Fibroblast of skin of left quadriceps (primary cell): ENCODE results near the gene CDIPT.

Experiments
- DNase-seq, 2 experiments: peaks; one replicate each; pipeline ENCODE4 v3.0.0-alpha.2; 2013; ENCODE audit warnings: low read depth in 2 of 2

Gene CDIPT

GRCh38 chr16:29830774-29831173 lies 32.3 kb downstream of the CDIPT start:
- DNase-seq = no peak

GRCh38 chr16:29826342-29826695 lies 36.7 kb downstream of the CDIPT start:
- no peak for DNase-seq

DNA sequence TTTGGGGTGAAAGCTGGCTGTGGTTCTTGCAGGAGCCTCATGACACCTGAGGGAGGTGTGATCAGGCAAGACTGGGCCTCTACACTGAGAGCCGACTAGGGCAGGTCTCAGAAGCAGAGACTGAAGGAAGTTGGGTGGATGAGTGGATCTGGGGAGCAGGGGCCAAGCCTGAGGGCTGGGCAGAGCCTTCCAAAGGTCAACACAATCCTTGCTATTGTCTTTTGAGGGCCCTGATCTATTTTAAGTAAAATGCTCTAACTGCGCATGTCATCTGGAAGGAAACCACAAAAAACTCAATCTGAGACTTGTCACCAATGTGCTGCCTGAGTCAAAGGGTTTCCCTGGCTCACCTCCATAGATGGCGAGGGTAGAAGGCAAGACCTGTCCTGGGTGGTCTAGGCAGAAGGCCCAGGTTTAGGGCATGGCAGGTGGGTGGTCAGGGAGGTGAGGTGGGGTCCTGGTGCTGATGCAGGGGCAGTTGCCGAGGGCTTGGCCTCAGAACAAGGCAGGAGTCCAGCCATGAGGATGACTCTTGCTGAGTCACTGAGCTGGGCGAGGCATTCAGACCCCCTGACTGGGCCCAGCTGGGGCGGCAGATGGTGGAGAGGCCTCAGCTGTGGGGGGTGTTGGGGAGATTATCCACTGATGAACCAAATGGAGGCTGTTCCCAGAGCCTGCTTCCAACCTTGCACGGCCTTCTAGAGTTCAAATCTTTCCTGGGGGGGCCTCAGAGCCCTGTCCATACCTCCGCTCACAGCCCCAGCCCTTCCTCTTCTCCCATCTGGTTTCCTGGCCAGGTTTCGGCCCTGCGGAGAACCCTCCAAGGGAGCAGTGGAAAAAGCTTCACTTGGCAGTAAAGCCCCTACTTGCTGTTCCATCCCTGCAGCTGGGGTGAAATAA lies 37.6 kb downstream of the CDIPT start:
- DNase-seq = peak in 1 of 2 experiments; percentile 45

GRCh38 chr16:29824589-29825144 lies 38.4 kb downstream of the CDIPT start:
- peak in 1 of 2 experiments; percentile 47 for DNase-seq

DNA sequence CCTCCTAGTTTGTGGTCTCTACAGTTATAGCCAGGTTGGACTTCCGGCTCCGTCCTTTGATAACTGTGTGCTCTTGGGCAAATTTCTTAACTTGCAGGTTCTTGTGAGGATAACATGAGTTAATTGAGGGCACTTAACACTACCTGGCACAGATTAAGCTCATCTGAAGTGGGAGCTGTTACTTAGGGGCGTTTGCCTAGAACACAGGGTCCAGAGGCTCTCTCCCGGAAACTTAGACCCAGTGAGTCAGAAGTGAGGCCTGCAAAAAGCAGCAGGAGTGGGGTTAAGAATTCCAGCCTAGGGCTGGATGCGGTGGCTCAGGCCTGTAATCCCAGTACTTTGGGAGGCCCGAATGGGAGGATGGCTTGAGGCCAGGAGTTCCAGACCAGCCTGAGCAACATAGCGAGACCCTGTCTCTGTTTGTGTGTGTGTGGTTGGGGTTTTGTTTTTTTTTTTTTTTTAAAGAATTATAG lies 41.3 kb downstream of the CDIPT start:
- peak in 1 of 2 experiments; percentile 52 for DNase-seq

DNA sequence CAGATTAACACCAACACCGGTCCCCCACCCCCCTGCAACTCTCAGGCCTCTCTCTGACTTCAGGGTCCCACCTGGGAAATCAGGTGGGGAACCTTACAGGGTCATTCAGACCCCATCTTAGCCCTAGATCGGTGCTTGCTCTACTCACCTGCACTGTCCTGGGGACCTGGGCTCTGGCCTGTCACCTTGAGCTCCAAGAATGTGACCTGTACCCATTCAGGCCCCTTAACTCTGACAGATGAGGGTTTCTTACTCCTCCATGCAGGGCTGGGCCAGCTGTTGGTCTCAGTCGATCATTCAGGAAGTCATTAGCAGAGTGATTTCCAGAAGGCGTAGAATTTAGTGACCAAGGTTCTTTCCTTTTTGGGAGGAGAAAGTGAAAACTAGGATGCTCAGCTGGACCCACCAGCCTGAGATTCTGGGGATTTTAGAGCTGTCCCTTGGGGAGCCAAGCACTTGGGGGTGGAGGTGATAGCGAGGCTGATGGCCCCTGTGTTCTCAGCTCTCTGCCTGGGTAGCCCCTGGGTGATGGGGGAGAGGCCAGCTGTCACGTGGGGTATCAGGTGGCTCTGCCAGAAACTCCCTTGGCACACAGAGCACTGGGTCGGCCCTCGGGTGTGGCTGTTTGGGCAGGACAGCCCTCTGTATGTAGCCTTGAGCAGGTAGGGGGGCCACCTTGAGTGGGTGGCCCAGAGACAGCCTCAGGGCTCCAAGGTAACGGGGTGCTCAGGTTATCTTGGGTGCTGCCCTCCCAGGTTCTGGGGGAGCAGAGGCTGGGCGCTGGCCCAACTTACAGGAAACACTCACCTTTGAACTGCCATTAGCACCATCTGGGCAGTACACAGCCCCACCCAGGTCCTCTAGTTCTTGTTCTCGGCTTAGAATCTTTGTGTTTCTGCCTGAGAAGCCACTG lies 42.0 kb downstream of the CDIPT start:
- no peak for DNase-seq

GRCh38 chr16:29820271-29820701 lies 42.7 kb downstream of the CDIPT start, which contains the start of gene MVP:
TSS of gene MVP (plus strand) at chr16:29820462. CDS start at chr16:29830550, 10,088 bp downstream.
- peak in 1 of 2 experiments; percentile 46 for DNase-seq

- DNase-seq = no peak
Observed at GRCh38 chr16:29819506-29819905, 43.5 kb downstream of the CDIPT start.

- DNase-seq = no peak
Observed at GRCh38 chr16:29818082-29818481, 44.9 kb downstream of the CDIPT start.

GRCh38 chr16:29816694-29817441 lies 46.2 kb downstream of the CDIPT start:
- no peak for DNase-seq

DNA sequence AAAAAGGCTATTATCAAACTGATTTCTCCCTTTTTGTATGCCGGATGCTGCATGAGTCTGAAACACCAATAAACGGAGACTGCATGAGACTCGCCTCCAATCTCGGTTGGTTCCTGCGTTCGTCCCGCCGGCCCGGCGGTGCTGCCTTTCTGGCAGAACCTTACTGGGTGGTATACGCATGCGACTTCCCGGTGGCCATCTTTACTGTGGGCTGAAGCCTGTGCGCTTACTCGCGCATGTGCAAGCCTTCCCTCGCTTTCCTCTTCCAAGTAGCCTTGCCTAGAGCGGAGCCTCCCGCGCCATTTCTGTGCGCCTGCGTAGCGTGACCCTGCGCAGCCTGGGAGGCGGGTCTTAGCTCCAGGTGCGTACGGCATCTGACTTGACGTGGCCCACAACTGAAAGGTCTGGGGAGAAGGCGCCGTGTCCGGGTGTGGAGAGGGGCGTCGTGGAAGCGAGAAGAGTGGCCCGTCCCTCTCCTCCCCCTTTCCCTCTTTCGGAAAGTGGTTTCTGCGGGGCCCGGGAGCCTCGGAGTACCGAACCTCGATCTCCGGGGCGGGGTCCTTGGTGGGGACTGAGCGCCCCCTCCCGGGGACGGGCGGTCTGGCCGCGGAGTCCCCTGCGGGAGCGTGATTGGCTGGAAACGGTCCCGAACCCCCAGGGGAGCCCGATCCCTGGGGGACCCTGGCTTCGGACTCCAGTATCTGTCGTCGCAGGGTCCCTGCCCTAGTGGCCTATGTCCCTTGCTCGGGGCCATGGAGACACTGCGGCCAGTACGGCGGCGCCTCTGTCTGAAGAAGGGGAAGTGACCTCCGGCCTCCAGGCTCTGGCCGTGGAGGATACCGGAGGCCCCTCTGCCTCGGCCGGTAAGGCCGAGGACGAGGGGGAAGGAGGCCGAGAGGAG lies 47.0 kb downstream of the CDIPT start, which contains the start of gene PAGR1:
TSS of gene PAGR1 (plus strand) at position 360 of the 901 bp plus-strand sequence. CDS start at position 734, 374 bp downstream.
- peak; percentile 98 for DNase-seq

GRCh38 chr16:29815032-29815721 lies 47.8 kb downstream of the CDIPT start:
- no peak for DNase-seq

- no peak for DNase-seq
Observed at GRCh38 chr16:29814592-29814991, 48.4 kb downstream of the CDIPT start.

- no peak for DNase-seq
Observed at GRCh38 chr16:29813644-29814562, 49.1 kb downstream of the CDIPT start.

DNA sequence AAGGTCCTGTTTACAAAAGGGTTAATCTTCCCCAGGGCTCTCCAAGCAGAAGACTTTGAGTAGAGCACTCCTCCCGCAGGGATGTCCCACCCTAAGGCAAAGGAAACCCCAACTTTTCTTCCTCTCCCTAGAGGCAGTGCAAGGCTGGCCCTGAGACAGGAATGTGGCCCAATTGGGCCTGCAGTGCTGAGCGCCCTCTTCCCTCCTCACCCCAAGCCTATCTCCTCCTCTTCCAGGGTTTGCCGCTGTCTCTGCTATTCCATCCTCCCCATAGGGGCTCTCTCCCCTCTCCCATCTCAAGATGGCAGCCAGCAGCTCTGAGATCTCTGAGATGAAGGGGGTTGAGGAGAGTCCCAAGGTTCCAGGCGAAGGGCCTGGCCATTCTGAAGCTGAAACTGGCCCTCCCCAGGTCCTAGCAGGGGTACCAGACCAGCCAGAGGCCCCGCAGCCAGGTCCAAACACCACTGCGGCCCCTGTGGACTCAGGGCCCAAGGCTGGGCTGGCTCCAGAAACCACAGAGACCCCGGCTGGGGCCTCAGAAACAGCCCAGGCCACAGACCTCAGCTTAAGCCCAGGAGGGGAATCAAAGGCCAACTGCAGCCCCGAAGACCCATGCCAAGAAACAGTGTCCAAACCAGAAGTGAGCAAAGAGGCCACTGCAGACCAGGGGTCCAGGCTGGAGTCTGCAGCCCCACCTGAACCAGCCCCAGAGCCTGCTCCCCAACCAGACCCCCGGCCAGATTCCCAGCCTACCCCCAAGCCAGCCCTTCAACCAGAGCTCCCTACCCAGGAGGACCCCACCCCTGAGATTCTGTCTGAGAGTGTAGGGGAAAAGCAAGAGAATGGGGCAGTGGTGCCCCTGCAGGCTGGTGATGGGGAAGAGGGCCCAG lies 50.0 kb downstream of the CDIPT start:
- DNase-seq = no peak

- DNase-seq = no peak
Observed at GRCh38 chr16:29811896-29812665, 50.9 kb downstream of the CDIPT start, which contains the start of gene PRRT2. TSS of gene PRRT2 (plus strand) at chr16:29812193. CDS start at chr16:29813055, 862 bp downstream.
